Coronary artery (tissue), 2 donors: ENCODE results near the gene ARHGAP24.

Experiments used
- DNase-seq: peaks from one replicate; pipeline ENCODE4 v3.0.0-alpha.2; 2017; ENCODE audit warnings: low spot score
- H3K27ac ChIP-seq, 2 donors: fragments of 200-600 bp; sonication (generic); one replicate each; pipeline ENCODE4 v1.5.1; 2016 to 2019
- H3K4me3 ChIP-seq: fragments of 200-600 bp; sonication (generic); 2 replicates; pipeline ENCODE4 v1.5.1; 2016; ENCODE audit warnings: mild to moderate bottlenecking, moderate library complexity
- CTCF ChIP-seq: fragments of 200-600 bp; sonication (generic); IDR thresholded peaks from one replicate; pipeline ENCODE4 v1.5.1; 2019; ENCODE audit warnings: antibody characterized with exemption

The ARHGAP24 gene

DNA sequence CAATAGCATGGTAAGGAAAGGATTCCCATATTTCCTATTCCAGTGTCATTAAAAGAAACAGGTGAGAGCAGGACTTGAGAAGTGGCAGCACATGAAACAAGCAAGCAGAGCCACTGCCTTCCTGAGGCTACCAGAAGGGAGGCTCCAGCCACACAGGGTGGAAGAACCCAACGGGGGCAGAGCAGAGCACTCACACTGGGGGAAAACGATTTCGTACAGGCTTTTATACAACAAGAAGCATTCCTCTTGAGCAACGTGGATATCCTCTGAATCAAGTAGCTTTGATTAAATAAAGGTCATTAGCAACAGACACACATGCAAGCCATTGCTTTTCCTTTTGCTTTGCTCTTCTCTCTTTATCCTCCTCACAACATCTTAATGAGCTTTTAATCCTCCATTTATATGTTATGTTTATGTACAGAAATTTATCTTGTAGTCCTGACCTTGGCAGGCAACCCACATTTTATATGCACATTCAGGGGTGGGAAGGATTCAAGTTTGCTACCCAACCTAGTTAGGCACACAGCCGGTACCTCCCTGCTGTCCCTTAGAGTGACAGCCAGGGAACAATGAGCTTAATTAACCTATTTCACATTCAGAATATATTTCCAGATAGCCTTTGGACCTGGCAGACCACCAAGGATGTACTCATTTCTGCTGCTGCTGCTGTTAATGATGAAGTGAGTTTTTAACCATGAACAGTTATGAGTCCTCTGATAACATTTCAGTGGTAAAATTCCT lies 202.1 kb downstream of the ARHGAP24 start:
- Histone ChIP-seq H3K27ac (no peak overlapping the region), H3K4me3 (no peak overlapping the region)
- no peak for TF ChIP-seq CTCF
- no peak for DNase-seq

DNA sequence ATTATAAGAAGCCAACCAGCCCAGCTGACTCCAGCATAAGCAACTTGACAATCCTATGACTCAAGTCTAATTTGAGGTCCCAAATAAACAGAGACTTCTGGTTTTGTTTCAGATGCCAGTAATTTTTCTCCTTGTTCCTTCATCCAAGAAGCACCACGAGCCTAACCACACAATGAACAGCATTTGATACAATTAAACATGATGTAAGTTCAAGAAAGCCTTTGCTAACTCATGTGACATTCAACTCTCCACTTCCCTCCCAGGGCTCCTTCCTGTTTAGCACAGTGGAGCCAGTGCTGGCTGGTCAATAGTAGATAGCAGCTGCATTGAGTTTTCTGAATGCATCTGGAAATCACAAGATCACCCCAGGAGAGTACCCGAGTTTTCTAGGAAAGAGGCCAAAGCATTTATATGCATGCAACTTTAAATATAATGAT lies 206.3 kb downstream of the ARHGAP24 start:
- TF ChIP-seq CTCF = no peak
- no peak for DNase-seq
- Histone ChIP-seq H3K4me3 (no peak overlapping the region), H3K27ac (peak overlapping the region in 1 of 2 donors; percentile 67)

- DNase-seq = no peak
- TF ChIP-seq CTCF = no peak
- no peak overlapping the region for H3K4me3 ChIP-seq
- peak overlapping the region in 1 of 2 donors; percentile 67 for H3K27ac ChIP-seq
Measured at GRCh38 chr4:85681921-85682320, 207.0 kb downstream of the ARHGAP24 start.

- no peak for DNase-seq
- H3K27ac ChIP-seq = peak overlapping the region in 1 of 2 donors; percentile 67
Measured at GRCh38 chr4:85682391-85682790, 207.4 kb downstream of the ARHGAP24 start.

GRCh38 chr4:85684676-85685075 lies 209.7 kb downstream of the ARHGAP24 start:
- no peak overlapping the region for H3K27ac ChIP-seq
- no peak for TF ChIP-seq CTCF

More at GRCh38 chr4:85682391-85682790, 207.4 kb downstream of the ARHGAP24 start:
- no peak overlapping the region for H3K4me3 ChIP-seq
- TF ChIP-seq CTCF = no peak

DNA sequence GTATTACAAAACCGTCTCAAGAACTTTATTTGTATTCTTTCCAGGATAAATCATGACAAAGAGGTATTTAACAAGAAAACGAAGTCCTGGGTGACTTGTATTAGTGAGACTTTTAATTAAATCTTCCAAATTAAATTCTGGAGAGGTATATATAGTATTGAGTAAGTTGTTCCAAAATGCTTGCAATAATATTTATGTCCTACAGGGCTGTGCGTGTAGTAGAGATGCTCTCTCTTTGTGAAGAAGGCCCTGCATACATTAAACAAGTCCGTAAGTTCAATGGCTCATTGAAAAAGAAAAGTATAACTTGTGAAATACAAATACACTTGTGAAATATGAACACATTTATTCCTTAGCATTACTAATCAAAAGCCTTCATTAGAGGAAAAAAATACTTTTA lies 211.4 kb downstream of the ARHGAP24 start:
- no peak overlapping the region for H3K27ac ChIP-seq
- TF ChIP-seq CTCF = no peak
- no peak overlapping the region for H3K4me3 ChIP-seq
- DNase-seq = no peak

More at GRCh38 chr4:85684676-85685075, 209.7 kb downstream of the ARHGAP24 start:
- DNase-seq = no peak
- no peak overlapping the region for H3K4me3 ChIP-seq
